ENCODE measurements around the gene USP24.

- TF ChIP-seq, protein P1, sequence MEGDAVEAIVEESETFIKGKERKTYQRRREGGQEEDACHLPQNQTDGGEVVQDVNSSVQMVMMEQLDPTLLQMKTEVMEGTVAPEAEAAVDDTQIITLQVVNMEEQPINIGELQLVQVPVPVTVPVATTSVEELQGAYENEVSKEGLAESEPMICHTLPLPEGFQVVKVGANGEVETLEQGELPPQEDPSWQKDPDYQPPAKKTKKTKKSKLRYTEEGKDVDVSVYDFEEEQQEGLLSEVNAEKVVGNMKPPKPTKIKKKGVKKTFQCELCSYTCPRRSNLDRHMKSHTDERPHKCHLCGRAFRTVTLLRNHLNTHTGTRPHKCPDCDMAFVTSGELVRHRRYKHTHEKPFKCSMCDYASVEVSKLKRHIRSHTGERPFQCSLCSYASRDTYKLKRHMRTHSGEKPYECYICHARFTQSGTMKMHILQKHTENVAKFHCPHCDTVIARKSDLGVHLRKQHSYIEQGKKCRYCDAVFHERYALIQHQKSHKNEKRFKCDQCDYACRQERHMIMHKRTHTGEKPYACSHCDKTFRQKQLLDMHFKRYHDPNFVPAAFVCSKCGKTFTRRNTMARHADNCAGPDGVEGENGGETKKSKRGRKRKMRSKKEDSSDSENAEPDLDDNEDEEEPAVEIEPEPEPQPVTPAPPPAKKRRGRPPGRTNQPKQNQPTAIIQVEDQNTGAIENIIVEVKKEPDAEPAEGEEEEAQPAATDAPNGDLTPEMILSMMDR (IDR thresholded peaks at IDR 0.05) = no peak
- TF ChIP-seq POLR2A (IDR thresholded peaks at IDR 0.05) = no peak
Observed at GRCh38 chr1:55159571-55159970, 55.6 kb downstream of the USP24 start.

Data from uterus (tissue), 2 donors.